Renal pelvis (tissue), 4 donors: Measurements from ENCODE around the gene MYORG. TPM values are rescaled to one million over a fixed set of nuclear protein-coding genes. Genes with fewer than 3 reads are reported as not detected.
A peak's percentile ranks its signal among the peaks of the same experiment; 100 is the strongest.

ENCODE experiments used
- DNase-seq: peaks from one replicate; pipeline ENCODE4 v3.0.0-alpha.2; 2013
- polyA plus RNA-seq, 3 donors: library from polyadenylated mRNA; unstranded; fragments of 120-200 nt; gene quantifications; one replicate each; pipeline ENCODE4 v1.2.1, GENCODE V29; 2013; ENCODE audit not compliant: insufficient read length in 3 of 3

Gene MYORG
- polyA plus RNA-seq, 3 donors, result 8.1 to 10.1 (median 9.9) TPM

DNA sequence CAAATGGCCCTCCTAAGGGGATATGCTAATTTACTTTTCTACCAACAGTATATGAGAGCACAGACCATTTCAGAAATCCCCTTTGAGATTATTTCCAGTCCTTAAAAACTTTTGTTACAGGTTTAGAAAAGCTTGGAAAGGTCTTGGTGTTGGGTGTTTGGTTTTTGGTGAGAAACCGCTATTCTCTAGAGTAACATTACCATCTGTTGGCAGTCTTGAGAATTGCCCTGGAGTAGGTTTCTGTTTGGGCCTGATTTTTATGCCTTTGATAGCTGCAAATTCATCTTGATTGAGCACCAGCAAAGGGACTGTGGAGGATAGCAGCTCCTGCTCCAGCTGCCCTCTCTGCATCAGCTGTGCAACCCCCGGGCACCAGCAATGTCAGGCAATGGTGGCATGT is 39.3 kb downstream of the MYORG start:
- no peak for DNase-seq

DNA sequence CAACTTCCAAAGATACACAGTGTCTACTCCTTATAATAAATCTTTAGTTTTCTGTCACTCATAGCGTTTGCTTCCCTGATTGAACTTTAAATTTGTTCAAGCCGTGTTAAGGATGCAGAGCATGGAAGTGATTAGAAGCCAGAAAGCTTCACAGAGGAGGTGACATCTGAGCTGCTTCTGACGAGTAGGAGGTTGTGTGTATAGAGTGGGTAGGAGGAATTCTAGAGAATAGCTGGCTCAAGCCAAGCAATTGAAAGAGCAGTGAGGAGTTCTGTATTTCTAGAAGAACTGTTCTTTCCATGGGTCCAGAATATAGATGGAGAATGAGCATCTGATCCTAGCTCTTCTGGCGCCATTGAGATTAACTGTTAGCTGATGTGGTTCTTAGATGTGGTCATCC is 41.3 kb downstream of the MYORG start:
- DNase-seq, result no peak

DNA sequence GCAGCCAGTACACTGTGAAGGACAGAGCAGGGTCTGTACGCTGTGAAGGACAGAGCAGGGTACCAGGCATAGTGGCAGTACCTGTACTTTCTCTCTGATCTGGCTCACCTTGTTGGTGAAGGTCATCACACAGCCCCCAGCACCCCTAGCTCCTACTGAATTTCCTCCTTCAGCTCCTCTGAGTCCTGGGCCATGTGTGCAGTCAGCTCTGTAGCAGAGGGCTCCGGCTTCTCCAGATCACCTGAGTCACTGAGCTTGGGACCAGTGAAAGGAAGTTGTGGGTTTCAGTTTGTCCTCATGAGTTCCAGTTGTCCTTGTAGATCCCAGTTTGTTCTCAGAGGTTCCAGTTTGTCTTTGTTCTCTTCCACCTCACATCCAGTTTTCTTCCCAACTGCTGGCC is 41.8 kb downstream of the MYORG start:
- DNase-seq, result no peak

DNA sequence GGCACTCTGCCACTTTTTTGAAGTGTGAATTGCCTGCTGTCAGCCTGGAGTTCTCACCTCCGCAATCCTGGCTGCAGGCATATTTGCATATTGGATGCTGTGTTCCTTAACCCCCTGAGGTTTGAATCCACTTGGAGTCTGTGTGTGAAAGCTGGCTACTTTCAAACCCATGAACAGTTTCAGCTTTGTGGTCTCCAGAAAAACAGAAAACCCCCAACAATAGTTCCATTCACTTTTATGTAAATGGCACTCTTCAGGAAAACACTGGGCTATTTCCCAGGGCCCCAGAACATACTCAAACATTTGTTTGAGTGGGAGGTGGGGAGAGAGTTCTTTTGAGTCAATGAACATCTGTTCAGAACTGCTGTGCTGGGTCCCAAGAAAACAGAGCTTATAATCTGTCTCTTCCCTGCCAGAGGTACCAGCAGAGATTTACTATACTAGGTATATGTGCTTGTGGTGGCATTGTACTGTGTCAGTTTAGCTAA is 42.3 kb downstream of the MYORG start:
- DNase-seq, result no peak

DNA sequence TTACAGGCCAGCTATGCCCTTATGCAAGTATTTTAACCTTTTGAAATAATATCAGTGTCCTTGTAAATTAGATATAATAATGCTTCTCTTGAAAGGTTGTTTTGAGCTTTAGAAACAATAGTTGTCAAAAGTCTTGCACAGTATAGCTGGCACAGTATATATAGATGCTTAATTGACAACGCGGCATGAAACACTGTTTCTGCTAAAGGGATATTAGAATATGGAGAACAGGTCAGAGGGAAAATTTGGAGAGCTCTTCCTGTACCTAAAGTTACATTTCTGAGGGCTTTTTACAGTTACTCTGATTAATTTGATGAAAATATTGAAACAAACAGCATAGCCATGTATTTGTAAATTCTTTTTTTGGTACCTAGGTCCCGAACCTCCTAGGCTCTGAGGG is 42.9 kb downstream of the MYORG start:
- no peak for DNase-seq

DNA sequence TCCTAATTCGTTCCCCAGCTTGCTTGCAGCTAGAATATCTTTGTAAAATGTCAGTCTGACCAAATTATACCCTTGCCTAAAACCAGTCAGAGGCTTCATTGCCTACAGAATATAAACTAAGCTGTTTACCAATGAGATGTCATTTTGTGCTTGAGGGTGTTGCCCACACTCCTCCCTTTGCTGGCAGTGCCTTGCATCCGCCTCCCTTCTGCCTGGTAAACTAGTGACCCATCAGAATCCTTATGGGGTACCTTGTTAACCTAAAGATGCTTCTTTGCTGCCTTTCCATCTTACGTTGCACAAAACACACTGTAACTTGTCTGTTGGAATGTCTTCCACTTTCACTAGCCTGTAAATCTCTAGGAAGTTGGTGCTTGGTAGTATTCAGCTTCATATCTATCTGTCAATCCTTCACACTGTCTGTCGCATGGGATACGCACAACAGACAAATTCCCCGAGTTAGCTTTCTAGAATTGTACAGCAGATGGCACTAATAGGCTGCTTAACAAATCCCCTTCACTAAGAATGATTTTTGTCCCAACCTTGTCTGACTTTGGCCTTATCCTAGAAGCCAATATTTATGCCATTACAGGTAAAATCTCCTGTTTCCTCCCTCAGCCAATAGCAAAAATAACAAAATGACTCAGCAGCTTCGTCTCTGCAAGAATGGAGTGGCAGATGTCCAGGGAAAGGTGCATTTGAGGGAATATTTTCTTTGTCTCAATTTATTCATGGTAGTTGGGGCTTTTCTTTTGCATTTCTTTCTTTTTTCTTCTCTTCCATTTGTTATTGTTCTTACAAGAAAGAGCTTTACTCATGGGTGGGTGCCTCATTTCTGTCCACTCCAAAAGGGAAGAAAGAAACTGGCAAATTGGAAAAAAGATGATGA is 44.4 kb downstream of the MYORG start:
- DNase-seq, result no peak

DNA sequence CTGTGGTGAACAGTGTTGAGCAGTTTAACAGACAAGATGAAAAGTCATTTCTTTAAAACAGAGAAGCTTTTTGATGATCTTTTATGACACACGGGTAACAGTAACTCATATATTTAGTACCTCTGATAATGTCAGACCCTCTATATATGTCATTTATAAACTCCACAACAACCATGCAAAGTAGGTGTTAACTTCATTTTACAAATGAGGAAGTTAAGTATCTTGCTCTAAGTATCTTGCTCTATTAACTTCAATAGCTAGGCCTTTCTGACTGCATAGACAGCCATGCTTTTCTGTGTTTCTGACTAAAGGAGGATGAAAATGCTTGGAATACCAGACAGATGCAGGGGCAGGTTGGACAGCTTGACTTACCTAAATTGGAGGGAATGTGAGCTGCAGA is 45.5 kb downstream of the MYORG start:
- DNase-seq, result no peak

DNA sequence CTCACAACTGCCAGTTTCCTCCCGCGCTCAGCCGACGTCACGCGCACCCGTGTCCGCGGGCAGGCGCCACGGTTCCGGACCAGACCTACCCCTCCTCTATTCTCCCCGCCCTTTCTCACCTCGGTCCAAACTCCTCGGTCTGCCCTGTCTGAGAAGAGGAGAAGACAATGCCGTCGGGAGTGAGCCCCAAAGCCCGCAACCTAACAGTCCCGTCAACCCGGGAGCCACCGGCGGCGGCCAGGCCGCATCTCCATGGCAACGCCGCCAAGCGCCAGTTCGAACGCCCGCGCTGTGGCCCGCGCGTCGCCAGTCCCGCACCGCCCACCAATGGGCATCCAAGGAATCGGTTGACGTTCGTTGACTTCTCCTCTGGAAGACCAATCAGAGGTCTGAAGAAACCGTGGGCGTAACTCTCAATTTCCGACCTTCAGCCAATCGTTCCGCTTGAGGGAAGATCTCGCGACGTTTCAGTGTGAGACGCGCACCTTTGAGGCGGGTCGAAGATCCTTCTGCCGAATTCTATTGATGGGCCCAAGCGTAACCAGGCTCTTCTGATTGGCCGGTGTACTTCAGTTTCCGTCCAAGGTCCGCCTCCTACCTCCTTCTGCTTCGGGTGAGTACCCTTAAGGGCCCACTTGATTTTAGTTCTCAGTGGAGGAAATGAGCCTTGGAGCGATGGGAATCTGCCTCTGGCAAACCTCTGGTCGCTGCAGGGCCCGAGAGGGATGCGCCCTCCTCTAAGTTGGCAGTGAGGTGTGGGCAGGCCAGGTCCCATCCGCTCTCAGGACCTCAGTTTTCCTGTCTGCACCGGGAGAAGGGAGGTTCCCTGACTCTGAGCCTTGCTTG is 47.5 kb downstream of the MYORG start, which contains the start of the genes KIF24 and NUDT2:
KIF24 (minus strand) TSS at position 282 of the 846 bp plus-strand sequence. CDS start 17,922 bp downstream, outside the sequence.
NUDT2 (plus strand) TSS at position 583 of the 846 bp plus-strand sequence. CDS start 9,471 bp downstream, outside the sequence.
- peak; percentile 100 for DNase-seq

DNA sequence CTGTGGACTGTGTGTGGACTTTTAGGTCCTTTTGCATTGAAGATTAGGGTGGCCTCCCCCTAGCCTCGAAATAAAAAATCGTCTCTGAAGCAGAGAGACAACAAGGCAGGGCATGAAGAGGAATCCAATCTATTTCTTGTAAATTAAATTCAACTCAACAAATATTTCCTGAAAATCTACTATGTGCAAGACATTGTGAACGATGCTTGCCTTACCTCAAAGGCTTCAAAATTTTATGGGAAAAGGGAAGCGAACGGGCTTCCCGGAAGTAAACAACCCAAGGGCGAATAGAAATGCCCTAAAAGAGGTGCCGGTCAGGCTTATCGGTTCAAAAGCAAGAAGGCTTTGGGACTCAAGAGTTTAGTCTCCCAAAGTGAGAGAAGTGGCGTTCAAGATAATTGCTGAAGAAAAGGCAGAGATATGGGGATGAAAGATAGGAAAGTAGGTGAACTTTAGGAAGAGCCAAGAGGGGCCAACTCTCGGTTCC is 48.2 kb downstream of the MYORG start:
- DNase-seq, result no peak

DNA sequence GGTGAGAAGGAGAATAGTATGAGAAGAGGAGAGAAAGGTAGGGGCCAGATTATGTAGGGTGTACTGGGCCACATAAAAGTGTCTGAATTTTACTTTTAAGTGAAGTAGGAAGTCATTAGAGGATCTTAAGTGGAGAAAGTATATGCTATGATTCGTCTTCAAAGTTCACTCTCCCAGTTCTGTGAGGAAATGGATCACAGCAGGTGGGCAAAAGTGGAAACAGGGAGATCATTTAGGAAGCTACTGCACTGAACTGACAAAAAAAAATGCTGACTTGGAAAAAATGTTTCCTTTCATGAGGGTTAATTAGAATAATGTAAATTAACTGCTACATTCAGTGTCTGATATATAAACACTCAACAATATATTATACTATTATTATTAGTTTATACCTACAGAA is 50.0 kb downstream of the MYORG start:
- no peak for DNase-seq

DNA sequence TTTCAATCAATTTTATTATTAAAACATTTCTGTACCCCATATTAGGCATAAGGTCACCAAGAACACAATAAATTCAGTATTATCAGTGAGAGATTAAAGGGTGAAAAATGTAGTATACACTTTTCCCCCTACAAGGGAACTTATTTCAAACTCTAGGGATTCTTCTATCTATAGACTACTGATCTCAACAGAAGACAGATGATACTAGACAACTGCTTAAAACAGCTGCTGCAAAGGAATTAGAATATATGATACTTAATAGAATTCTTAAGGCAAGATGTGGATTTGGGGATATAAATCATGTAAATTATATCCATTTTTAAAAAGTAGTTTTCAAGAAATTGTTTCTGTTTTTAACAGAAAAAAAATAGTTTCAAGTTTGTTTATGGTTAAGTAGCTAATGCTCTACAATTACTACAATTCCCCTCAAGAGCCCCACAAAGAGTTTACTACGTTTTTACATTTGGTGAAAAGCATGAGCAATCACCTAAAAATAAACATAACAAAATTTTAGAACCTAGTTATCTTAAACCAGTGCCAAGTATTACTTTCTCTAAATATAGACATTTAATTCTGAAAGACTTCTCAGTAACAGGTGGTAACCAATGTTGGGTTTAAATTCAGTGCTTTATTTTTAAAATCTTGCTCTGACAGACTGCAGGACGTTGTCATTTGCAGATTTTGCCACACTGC is 53.7 kb downstream of the MYORG start:
- no peak for DNase-seq

DNA sequence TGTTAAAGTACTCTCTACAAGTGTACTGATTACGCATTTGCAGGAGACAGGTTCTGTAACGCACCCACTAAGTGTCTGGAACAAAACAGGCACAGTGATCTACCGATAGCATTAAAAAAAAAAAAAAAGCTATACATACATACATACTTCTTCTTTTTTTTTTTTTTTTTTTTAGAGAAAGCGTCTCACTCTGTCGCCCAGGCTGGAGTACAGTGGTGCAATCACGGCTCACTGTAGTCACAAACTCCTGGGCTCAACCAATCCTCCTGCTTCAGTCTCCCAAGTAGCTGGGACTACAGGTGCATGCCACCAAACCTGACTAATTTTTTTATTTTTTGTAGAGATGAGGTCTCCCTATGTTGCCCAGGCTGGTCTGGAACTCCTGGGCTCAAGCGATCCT is 55.2 kb downstream of the MYORG start:
- DNase-seq, result no peak

DNA sequence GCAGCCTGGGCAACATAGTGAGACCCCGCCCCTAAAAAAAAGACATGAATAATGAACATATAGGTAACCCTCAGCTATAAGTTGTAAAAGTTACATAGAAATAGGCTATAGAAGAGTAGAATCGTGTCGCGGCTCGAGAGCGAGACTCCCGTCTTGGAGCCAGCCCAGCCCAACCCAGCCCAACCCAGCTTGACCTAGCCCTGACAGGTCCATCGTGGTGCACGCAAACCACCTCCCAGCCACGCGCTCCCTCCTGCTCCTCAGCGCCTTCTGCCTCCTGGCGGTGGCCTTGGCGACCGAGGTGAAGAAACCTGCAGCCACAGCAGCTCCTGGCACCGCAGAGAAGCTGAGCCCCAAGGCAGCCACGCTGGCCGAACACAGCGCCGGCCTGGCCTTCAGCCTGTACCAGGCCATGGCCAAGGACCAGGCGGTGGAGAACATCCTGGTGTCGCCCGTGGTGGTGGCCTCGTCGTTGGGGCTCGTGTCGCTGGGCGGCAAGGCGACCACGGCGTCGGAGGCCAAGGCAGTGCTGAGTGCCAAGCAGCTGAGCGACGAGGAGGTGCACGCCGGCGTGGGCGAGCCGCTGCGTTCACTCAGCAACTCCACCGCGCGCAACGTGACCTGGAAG is 58.4 kb downstream of the MYORG start:
- no peak for DNase-seq

DNA sequence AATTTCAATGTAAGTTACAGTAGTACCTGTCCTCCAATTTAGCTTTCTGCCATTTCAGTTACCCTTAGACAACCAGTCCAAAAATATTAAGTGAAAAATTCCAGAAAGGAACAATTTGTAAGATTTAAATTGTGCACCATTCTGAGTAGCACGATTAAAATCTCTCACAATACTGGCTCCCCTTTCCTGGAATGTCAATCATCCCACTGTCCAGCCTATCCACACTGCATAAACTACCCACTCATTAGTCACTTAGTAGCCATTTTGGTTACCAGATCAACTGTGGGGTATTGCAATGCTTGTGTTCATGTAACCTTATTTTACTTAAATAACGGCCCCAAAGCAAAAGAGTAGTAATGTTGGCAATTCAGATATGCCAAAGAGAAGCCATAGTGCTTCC is 59.3 kb downstream of the MYORG start:
- no peak for DNase-seq

Other genes starting within 250 kb of the MYORG start
- gene UBAP1, start 197.9 kb downstream of the MYORG start, polyA plus RNA-seq, result 10 to 100 TPM; 54.6 to 55.3 (median 55.0) TPM
- gene KIF24, start 47.6 kb downstream of the MYORG start, polyA plus RNA-seq, result 1 to 10 TPM; 6.0 to 8.0 (median 7.1) TPM
- 10 to 100 TPM; 28.6 to 30.6 (median 30.5) TPM for gene NUDT2, start 47.3 kb downstream of the MYORG start, polyA plus RNA-seq
- gene FAM219A, start 81.7 kb upstream of the MYORG start, polyA plus RNA-seq, result 10 to 100 TPM; 13.3 to 15.6 (median 14.1) TPM
- 1 to 10 TPM; 1.5 to 4.4 (median 3.8) TPM for gene DNAI1, start 81.9 kb upstream of the MYORG start, polyA plus RNA-seq
- gene ENHO, start 146.1 kb upstream of the MYORG start, polyA plus RNA-seq, result 1 to 10 TPM in 2 of 3 donors, under 1 TPM in 1; 0.83 to 2.5 (median 2.4) TPM
- 10 to 100 TPM; 31.6 to 48.1 (median 45.5) TPM for gene CNTFR, start 212.8 kb upstream of the MYORG start, polyA plus RNA-seq
- 10 to 100 TPM; 31.1 to 35.4 (median 35.0) TPM for gene RPP25L, start 235.2 kb upstream of the MYORG start, polyA plus RNA-seq
- gene DCTN3, start 243.6 kb upstream of the MYORG start, polyA plus RNA-seq, result 100 to 1,000 TPM in 2 of 3 donors, 10 to 100 TPM in 1; 98.7 to 105 (median 103) TPM